ENCODE measurements around the gene DGUOK. TPM values are rescaled to one million over a fixed set of nuclear protein-coding genes. Genes with fewer than 3 reads are reported as not detected.

The DGUOK gene
- 78.9 and 84.6 TPM in 2 replicates for total RNA-seq

DNA sequence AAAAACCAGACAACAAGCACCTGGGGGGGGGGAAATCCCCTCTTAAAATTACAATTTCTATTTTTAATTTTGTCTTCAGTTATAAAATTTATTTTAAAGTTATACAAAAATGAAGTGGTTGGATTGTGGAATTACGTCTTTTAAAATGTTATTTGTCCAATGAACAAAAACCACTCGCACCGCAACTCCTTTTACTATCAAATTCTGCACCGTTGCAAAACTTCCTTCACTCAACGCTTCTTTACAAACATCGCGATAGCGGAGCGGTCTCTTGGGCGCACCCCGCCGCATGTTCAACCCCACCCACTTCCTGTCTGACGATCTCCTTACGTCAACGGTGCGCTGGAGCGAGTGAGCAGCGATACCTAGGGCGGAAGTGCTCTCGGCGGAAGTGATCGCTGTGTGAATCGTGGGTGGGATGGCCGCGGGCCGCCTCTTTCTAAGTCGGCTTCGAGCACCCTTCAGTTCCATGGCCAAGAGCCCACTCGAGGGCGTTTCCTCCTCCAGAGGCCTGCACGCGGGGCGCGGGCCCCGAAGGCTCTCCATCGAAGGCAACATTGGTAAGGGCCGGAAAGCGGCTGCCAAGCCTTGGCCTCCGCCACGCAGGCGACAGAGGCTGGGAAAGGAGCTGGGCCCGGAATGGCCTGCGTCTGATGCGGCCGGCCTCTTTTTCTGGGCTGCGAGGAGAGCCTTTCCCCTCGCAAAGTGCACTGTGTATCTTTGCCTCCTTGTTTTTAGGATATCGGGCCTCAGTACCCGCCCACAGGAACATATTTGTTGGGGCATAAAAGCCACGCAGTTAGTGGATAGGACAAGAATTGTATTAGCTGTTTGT is at the start of gene DGUOK:
DGUOK (plus strand) TSS at position 388 of the 835 bp plus-strand sequence; CDS start at position 419, 31 bp downstream.

DNA sequence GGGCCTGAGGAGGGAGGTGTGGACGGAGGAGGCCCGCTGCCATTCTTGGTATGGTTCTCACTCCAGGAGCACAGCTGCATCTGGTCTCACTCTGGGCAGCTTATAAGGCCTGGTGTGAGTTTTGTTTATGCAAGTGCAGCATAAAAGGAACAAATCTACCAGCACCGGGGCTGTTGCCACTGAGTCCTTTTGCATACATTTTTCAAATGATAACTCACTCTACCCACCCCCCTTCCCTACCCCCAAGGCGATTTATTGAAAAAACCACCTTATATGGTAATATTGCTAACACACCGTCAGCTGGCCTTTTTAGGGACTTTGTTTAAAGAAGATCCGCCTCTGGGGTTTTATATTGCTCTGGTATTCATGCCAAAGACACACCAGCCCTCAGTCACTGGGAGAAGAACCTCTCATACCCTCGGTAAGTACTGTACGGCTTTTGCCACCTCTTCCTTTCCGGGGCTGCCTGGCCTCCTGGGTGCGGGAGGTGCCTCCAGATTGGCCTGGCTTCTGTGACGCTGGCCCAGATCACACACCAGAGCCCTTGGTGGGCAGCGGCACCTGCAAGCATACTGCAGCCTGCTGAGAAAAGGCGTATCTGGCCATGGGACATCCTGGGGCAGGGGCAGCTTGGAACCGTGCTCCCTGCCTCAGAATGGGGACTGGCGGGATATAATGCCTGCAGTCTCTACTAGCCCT is 33.9 kb upstream of the DGUOK start, which contains the start of gene ACTG2:
ACTG2 (plus strand) TSS at position 378 of the 699 bp plus-strand sequence. CDS start 8,304 bp downstream, outside the sequence.

DNA sequence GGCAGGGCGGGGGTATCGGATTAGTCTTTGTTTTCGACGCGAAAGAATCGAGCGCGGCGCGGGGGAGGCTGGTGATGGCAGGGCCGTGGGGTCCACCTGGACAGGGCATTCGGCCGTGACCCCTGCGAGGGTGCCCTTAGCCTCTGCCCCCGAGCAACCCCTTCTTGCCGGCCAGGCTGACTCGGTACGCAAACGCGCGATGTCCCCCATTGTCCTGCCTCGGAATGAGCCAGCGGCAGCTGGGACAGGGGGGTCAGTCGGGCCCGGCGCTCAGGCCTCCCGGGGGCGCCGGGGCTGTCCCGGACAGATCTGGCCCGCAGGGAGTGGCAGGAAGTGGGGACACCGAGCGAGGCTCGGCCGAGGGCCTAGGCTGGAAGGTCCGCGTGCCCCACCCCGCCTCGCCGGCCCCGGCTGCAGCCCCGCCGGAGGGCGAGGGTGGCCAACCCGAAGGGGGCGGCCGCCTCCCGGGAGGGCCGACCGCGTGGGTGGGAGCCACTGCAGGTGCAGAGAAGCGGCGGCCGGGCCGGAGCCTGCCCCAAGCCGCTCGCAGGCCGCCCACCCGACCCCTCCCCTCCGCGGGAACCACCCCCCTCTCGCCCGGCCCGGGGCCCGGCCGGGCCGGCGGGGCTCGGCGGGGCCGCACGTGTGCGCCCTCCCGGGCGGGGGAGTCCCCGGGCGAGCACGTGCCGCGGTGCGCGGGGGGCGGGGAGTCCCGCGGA is 57.7 kb downstream of the DGUOK start, which contains the start of gene TET3:
TET3 (plus strand) TSS at position 708 of the 719 bp plus-strand sequence. CDS start 1,494 bp downstream, outside the sequence.

Other genes with a start within 250 kb of the DGUOK start
- gene TPRKB, start 189.5 kb upstream of the DGUOK start, total RNA-seq, result 35.1 and 36.7 TPM in 2 replicates
- gene DUSP11, start 146.8 kb upstream of the DGUOK start, total RNA-seq, result 44.3 and 45.9 TPM in 2 replicates
- not detected in 2 replicates for gene C2orf78, start 142.7 kb upstream of the DGUOK start, total RNA-seq
- 31.4 and 49.6 TPM in 2 replicates for gene STAMBP, start 97.9 kb upstream of the DGUOK start, total RNA-seq
- 2.3 and 4.5 TPM in 2 replicates for gene ACTG2, start 33.9 kb upstream of the DGUOK start, total RNA-seq
- gene TET3, start 58.0 kb downstream of the DGUOK start, total RNA-seq, result 8.2 and 10.8 TPM in 2 replicates
- 124 and 158 TPM in 2 replicates for gene BOLA3, start 221.0 kb downstream of the DGUOK start, total RNA-seq